ENCODE measurements around the gene VAV3.
"Not testable (repeated sequence)": the region's sequence is repeated elsewhere in the genome, so short reads cannot be mapped to it uniquely, and the experiment has no call there.

VAV3 gene

DNA sequence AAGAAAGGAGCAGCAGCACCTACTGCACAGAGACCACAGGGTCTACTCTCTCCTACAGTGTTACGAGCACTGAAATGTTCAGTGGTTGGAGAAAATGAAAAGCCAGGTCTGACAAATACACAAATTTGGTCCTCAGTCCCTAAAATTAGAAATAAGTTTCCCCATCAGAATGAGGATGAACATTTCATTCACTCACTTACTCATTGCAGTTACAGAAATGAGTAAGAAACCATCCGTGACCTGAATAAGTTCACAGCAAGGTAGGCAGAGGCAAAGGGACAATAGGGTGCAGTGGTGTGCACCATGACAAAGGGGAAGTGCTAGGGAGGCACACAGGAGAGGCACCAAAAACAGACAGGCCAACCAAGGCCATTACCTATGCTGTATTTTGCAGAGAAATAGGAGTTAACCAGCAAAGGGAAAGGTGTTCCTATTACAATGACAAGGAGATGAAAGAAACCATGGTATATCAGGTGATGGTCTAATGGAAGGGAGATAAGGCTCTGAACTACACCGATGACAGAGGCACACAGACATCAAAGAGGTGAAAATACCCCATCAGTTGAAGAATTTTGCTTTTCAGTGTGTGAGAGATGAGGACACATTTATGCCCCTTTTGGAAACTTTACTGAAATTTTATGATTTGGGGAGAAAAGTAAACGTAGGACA lies 29.4 kb downstream of the VAV3 start:
- DNase-seq: no peak

DNA sequence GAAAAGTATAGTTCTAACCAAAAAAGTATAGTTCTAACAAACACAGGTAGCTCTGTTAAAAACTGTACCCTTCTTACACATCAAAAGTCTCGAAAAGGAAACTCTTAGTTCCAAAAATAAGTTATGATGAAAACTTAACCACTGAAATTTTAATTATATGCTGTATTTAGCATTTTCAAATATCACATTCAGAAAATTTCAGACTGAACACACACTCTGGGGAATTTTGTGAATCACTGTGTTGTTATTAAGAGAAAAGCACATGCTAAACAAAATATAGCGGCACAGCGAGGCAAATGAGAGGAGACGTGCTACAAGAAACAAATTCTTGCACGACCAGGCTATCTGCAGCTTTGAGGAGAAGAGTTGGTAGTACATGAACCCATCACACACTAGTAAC lies 30.4 kb downstream of the VAV3 start:
- no peak for DNase-seq

DNA sequence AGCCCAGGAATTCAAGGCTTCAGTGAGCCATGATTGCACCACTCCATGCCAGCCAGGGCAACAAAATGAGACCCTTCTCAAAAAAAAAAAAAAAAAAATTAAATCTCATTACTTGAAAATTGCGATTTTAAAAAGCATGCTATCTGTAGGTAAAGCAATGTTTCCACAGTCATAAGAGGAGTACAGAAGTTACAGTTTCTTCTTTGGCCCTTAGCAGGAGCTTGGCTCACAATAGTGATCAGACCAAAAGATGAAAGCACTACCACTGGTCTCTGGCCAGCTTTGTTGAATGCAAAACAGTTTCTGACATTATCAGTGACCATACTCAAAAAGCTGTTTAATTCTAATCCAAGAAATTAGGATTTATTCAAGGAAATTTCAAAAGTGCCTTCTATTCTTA lies 31.2 kb downstream of the VAV3 start:
- no peak for DNase-seq

DNA sequence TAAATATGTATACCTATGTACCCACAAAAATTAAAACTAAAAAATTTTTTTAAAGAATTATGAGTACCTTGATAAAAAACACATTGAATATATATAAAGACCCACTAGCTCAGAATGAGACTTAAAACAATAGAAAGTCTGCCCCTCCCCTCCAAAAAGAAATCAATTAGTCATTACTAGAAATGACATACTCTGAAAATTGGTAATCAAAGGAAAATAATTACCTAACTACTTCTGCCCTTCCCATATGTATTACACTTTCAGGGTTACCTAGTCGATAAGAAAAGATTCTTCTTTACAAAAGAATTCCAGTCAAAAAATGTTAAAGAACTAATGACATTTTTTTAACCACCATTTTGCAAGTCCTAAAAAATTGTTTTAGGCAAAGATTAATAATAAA lies 34.7 kb downstream of the VAV3 start:
- no peak for DNase-seq

DNA sequence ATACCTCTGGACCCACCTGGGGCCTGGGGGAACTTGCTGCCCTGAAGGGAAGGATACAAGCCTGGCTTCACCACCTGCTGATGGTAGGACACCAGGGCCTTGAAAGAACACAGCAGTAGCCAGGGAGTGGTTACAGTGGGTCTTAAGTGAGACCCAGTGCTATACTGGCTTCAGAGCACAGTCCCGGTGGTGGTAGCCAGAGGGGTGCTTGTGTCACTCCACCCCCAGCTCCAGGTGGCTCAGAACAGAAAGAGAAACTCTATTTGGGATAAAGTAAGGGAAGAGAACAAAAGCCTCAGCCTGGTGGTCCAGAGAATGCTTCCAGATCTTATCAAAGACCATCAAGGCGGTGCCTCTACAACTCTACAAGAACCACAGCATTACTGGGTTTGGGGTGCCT lies 37.2 kb downstream of the VAV3 start:
- no peak for DNase-seq

DNA sequence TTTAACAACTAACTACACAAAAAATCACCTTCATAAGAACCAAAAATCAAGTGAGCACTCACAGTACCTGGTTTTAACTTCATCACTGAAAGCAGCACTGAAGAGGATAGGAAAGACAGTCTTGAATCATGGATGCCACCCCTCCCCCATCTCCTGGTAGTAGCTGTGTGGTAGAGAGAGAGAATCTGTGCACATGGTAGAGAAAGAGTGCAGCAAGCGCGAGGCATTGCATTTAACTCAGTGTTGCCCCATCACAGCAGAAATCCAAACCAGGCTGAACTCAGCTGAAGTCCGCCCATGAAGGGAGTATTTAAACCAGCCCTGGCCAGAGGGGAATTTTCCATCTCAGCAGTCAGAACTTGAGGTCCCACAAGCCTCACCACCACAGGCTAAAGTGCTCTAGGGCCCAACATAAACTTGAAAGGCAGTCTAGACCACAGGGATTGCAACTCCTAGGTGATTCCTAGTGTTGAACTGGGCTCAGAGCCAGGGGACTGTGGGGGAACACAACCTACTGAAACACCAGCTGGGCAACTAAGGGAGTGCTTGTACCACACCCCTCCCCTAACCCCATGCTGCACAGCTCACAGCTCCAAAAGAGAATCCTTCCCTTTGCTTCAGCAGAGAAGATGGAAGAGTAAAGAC lies 38.4 kb downstream of the VAV3 start:
- no peak for DNase-seq

DNA sequence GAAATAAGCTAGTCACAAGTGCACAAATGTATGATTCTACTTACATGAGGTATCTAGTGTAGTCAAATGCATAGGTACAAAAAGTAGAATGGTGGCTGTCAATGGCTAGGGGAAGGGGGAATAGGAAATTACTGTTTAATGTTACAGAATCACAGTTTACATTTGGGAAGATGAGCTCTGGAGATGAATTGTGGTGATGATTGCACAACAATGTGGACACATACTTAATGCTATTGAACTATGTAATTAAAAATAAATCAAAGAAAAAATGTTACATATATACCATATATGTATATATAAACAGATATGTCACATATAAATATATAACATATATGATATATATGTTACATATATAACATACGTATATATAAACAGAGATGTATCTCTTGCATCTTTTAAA lies 39.4 kb downstream of the VAV3 start:
- DNase-seq: no peak

DNA sequence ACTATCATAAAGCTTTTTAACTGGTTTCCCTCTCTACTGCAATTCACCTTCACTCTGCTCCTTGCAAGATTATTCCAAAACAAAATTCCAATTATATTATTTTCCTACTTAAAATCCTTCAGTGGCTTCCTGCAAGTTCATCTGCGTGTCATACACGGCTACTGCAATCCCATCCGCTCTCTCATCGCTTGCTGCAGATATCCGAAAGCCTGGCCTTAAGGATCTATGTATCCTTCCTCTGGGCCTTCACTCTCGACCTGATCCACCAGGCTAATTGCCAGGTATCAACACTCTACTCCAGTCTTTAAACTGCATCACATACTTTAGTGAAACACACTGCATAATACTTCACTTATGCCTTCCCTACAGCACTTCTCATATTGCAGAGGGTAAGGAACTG lies 44.0 kb downstream of the VAV3 start:
- no peak for DNase-seq

DNA sequence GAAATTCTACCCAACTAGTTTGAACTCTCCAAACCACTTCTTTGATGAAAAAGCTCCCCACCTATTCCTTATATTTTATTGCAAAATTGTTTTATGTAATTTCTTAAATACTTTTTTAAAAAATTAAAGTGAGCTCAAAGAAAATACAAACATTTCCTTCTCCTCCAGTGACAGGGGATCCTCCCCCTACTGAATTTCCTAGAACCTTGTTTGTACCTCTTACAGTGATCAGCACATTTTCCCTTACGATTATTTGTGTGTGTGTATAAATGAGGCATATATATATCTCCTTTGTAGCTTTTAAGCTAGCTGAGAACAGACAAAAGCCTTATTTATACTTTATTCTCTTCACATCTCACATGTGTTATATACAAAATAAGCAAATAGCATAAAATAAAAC lies 44.4 kb downstream of the VAV3 start:
- no peak for DNase-seq

DNA sequence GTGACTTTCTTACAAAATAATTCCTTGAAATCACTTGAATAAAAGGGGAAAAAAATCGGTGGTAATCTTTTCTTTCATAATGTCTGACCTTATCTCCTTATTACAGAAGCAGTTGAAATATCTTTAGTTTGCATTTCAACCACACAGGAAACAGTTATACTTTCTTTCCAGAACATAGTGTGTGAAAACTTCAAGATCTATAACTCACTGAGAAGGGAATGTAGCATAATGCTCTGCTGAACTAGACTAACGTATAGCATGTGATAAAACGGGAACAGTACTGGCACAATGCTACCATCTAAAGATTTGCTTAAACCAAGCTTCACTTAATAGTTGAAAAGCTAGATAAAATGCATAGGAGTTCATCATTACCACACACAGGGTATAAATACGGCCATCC lies 45.0 kb downstream of the VAV3 start:
- no peak for DNase-seq

DNA sequence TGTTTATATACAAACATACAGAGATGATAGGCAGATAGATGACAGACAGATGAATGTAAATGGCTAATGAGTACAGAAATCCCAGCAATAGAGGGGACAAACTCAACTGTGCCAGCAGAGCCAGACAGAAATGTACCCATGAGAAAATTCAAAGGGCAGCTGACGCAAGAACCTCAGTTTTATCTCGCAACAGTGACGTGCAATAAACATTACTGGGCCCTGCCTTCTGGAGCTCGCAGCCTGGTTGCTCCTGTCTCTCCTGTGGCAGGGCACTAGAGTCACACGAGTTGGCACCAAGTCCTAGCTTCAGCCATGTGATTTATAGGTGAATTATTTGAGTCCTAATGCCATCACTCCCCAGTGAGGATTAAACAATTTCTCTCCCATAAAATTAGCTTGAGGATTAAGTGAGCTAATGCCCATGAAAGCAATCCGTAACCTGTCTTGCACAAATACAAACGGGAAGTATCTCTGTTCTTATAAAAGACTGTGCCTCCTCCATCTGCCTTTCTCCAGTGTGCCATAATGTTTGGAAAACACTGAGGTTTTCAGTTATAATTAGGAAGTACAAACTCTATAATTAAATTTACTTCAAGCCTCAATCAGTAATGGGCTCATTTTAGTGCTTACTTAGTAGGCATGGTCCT lies 50.7 kb downstream of the VAV3 start:
- DNase-seq: no peak

DNA sequence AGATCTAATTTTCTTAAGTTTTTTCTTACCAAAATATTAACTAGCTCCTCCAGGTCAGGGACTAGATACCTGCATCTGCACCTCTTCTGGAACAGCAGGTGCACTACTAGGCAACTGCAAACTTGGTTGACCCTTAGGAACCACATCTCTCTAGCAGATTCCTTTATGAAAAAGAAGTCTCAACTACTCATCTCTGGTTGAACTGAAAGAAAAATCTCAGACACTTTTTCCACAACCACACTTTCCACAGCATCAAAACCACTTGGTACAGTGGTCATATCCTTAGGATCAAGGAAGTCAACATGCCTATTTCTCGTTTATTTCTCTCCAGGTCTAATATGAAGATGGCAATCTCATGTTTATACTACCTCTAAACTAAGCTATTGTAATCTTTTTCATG lies 52.3 kb downstream of the VAV3 start:
- no peak for DNase-seq

DNA sequence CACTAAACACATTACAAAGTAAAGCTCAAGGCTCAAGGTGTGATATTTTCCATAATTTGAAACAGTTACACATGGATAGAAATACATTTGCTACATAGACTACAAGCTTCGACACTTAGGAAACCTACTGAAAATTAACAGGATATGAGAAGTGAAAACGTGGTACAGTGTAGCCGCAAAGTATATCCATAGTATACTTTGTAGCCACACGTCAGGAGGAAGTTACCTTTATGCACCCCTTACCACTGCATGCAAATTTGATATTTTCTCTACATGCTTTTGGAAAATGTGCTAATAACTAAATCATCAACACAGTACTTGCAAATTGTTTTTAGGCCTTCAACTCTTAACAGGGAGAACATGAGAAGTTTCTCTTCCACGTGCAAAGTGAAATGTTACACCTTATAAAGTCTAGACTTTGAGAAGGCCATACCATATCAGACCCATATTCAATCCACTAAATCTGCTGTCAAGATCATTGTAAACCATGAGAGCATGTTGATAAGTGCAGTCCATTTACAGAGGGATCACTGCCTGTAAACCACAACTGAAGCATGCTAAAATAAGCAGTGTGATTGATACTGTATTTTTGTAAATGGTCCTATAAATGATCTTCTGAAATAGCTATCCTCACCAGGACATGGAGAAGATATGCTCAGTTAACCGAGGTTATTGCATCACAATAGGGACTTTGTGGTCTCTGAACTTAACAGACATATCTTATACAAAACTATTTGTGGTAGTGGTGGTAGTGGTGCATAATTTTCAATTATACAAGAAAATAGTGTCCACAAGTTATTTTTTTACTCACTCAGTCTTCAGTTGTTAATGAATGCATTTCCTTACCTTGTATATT lies 64.7 kb downstream of the VAV3 start:
- no peak for DNase-seq

DNA sequence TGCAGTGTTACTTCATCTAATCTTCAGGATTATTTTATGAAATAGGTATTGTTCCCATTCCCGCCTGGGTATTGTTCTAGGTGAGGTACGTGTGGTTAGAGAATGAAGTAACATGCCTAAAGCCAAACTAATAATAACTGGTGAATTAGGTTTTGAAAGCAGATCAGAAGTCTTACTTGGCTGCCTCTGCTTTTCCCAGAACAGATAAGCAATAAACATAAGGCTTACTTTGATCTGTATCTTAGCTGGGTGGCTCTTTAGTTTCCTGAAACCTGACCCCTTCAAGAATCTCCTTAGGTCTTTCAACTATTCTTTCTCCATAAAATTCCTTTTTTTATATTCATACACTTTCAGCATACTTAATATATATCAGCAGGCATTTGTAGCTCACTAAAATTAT lies 65.3 kb downstream of the VAV3 start:
- DNase-seq: no peak

DNA sequence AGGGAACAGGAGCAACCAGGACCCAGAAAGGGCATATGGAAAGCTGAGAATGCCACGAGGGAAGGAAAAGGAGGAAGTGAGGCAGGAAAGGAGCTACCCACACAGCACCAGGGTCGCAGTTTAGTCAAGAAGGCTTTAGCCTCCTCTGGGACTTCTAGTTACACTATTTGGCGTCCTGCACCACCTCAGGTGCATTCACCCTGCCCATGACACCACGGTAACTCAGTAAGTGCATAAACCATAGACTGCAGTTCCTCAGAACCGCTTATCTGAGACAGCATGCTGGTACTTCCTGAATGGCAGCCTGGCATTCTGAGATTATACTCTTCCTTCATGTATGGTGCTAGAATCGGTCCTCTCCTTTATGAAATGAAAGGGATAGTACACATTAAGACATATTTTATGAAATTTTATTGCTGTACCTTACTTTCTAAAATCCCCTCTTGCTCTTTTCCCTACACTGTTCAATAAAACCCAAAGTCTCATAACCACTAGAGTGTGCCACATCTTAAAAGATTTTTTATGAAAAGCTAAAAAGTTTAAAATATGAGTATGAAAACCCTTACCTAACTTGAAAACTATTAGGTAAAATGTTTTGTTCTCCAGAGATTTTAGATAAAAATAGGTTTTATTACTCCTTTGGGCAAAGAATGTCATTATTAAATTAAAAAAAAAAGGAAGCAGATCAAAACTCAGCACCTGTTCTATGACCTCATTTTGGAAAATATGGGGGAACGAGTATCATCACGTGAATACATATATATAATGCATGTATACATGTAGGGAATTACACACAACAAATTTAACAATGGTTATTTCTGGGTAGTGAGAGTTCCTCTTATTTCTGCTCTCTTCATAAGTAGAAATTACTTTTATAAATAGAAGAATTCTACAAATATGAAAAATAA lies 67.3 kb downstream of the VAV3 start:
- no peak for DNase-seq

DNA sequence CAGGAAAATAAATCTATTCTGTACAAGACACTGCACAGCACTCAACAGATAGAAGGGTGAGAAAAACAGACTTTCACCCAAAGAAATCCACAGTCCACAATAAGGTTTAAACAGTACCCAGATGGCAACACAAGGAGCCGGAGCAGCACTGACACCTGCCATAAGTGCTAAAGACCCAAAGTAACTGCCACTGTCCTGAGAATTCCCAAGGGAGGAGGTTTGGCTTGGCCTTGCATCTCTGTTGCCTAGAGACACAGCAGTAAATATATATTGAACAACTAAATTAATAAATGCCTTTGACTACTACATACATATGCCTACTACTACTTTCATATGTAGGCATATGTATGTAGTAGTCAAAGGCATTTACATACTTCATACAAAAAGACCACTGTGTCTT lies 68.0 kb downstream of the VAV3 start:
- no peak for DNase-seq

DNA sequence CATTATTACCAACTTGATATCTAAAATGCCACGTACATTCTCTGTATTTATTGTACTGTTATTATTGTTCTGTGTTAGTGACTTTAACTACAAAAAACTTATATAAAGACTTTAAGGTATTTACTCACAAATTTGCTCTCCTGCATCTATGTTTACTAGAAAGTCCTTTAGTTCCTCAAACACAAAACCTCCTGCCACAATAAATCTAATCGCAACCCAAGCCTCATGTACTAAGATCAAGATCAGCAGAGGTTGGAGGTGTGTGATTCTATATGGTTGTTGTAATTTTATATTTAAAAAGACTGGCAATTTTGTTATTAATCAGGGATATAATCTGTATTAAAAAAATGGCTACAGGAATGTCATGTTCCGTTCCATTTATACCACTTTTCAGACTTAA lies 68.6 kb downstream of the VAV3 start:
- DNase-seq: no peak

DNA sequence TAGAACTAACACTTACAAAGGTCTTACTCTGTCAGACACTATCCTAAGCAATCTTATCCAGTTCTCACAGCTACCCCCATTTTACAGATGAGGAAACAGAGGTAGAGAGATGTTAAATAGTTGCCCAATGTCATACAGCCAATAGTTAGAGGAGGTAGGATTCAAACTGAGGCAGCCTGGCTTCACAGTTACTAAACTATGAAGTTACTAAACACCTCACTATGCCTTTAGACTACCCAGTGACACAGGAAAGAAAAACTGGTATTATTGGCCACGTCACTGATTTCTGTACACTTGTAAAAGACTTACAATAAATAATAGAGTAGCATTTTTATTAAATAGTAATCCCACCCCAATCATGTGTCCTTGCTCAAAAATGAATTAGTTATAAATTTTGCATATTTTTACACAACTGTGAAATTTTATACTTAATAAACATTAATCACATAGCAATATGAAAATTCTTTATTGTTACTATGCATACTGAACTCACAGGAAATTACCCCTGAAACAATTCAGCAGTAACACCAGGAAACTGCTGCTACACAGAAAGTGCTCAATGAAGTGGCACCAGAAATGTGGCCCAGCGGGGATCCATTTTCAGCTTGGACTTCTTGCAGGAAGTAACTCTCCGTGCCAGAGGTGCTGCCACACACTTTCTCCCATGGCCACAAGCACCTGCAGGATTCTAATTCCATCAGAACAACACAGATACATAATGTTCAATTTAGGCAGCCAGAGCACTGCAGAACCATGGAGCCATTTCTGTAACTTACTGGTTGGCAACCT lies 69.4 kb downstream of the VAV3 start:
- DNase-seq: no peak

DNA sequence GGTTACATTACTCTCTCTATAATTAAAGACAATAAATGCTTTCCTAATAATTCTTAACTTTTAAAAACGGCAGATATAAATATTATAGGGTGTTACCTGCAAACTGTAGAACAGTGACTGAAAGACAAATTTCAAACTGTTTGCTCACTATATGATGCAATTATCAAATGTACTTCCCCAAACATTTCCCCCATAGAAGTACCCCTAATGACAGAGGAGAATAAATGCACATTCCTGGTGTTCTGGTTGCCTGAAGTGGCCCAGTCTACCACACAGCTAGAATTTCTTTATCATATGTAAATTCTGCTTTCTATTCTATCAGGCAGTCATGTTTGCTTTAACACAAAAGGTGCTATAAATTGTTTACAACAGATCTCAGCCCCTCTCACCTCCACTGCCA lies 70.4 kb downstream of the VAV3 start:
- DNase-seq: no peak

DNA sequence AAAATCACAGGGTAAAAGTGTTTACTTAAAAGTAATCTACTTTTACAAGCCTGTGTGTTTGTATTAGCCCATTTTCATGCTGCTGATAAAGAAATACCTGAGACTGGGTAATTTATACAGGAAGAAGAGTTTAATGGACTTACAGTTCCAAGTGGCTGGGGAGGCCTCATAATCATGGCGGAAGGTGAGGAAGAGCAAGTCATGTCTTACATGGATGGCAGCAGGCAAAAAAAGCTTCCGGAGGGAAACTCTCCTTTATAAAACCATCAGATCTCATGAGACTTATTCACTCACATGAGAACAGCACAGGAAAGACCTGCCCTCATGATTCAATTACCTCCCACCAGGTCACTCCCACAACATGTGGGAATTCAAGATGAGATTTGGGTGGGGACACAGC lies 71.6 kb downstream of the VAV3 start:
- DNase-seq: not testable (repeated sequence)

DNA sequence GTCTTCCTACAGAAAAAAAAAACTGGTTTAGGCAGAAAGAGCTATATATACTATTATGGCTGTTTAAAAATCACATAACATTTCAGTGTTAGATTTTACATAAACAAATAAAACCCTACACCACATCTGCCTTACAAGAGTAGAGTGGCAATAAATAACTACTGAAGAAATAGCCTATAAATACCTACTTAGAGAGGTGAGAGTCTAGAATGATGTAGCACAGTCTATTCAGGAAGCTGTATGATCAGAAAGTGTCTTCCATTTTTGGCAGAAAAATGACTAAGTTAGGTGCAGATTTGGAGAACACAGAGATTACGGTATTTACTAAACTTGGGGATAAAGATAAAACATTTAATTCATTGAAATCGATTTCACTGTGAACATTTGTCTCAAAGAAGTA lies 75.5 kb downstream of the VAV3 start:
- DNase-seq: no peak

DNA sequence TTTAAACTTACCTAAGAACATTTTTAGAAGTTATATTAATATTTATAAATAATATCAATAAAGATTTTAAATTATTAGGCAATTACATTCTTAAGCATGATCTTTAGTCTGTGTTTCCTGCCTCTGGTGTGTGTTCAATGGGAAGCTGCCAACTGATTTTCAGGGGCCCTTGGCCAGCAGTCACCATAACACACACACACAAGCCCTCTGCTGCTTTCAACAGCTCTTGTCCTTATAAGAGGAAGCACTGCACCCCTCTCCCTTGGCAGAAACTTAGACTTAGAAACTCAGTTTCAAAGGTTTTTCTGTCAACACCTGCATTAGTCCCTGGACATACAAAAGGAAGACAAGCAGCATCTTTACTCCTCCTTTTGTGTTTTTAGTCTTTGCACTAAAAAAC lies 81.4 kb downstream of the VAV3 start:
- DNase-seq: no peak
